Activated CD4-positive, alpha-beta T cell treated with anti-CD3 and anti-CD28 coated beads, Interleukin-2, amount 50 U/mL, for 24 hours (primary cell): ENCODE results near the gene TAS2R4.
"Not testable (repeated sequence)": the region's sequence is repeated elsewhere in the genome, so short reads cannot be mapped to it uniquely, and the experiment has no call there.

Experiments used
- DNase-seq, 2 donors: peaks; one replicate each; pipeline ENCODE4 v3.0.0-alpha.2; 2020; ENCODE audit warnings: low read depth in 1 of 2, low spot score in 1 of 2

Gene TAS2R4

GRCh38 chr7:141822432-141822831 is 46.0 kb downstream of the TAS2R4 start:
- DNase-seq: not testable (repeated sequence)
